GM19467 (cell line): ENCODE data around the gene MADD.

ENCODE experiments used
- ATAC-seq: cut with Tn5 transposase; IDR thresholded peaks from one replicate; pipeline ENCODE4 v1.9.1; 2021; ENCODE audit warnings: mild to moderate bottlenecking, moderate library complexity; ENCODE audit not compliant: unreplicated experiment

Gene MADD

GRCh38 chr11:47249378-47249715 lies 20.6 kb upstream of the MADD start:
- no peak for ATAC-seq

GRCh38 chr11:47251751-47252150 lies 18.2 kb upstream of the MADD start:
- ATAC-seq, result no peak

DNA sequence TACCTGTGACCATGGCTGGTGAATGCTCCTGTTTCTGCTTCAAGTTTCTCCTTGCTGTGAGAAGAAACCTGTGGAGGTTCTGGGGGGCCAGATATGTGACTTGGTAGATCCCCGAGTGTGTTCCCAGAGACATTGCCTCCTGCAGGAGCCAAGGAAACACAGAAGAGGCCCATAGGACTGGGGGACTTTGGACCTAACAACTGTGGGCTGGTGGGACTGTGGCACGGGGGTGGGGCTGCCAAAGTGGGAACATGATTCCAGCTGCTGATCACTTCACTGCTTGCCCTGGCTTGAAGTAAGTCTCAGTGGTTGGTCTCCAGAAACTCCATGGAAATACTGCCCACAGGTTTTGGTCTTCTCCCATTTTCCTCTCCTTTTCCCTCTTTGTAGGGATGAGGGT lies 16.3 kb upstream of the MADD start:
- ATAC-seq, result no peak

- no peak for ATAC-seq
Measured at GRCh38 chr11:47254386-47254785, 15.5 kb upstream of the MADD start.

DNA sequence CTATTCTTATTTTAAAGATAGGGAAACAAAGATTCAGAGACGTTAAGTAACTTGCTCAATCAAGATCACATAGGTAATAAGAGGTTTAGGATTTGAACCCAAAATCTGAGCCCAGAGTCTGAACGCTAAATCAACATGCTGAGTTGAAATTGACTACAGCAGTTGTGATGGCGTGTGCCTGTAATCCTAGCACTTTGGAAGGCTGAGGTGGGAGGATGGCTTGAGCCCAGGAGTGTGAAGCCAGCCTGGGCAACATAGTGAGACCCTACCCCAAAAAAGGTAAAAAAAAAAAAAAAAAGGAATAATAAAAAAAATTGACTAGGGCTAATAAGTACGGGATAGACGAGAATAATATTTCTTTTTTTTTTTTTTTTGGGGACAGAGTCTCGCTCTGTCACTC lies 13.6 kb upstream of the MADD start:
- no peak for ATAC-seq

GRCh38 chr11:47257177-47257516 lies 12.8 kb upstream of the MADD start:
- ATAC-seq, result no peak

DNA sequence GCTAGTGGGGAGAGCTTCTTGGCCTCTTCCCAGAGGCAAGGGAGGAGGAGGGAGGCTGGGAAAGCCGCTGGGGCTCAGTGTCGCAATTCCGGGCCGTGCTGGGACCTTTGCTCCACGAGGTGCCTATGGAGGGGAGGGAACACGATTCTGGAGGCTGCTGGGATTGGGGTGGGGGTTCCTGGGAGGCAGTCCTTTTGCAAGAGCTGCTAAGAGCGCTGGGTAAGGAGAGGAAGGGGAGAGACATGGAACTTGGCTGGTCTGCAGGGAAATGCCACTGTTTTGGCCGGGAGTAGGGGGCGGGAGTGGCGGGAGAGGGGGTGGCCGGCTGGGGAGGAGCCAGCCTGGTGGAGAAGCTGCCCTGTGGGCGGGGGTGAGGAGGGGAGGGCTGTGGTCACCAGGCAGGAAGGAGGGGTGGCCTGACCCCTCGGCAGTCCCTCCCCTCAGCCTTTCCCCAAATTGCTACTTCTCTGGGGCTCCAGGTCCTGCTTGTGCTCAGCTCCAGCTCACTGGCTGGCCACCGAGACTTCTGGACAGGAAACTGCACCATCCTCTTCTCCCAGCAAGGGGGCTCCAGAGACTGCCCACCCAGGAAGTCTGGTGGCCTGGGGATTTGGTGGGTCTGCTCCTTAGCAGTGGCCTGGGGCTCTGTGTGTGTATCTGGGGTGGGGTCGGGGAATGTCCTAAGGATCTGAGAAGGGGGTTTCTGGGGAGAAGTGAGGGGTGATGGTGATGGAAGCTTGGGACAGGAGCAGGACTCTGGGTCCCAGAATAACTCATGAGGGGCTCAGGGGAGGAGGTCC lies 12.2 kb upstream of the MADD start, which contains the start of gene NR1H3:
Gene NR1H3 (plus strand): TSS at position 480 of the 800 bp plus-strand sequence. CDS start 1,221 bp downstream, outside the sequence.
- ATAC-seq, result no peak

- no peak for ATAC-seq
Measured at GRCh38 chr11:47258317-47258902, 11.5 kb upstream of the MADD start.

GRCh38 chr11:47259232-47259977 lies 10.5 kb upstream of the MADD start:
- ATAC-seq, result no peak

GRCh38 chr11:47260366-47260765 lies 9.6 kb upstream of the MADD start:
- no peak for ATAC-seq

- ATAC-seq, result no peak
Measured at GRCh38 chr11:47261291-47261800, 8.6 kb upstream of the MADD start.

GRCh38 chr11:47264119-47264518 lies 5.8 kb upstream of the MADD start:
- ATAC-seq, result no peak

DNA sequence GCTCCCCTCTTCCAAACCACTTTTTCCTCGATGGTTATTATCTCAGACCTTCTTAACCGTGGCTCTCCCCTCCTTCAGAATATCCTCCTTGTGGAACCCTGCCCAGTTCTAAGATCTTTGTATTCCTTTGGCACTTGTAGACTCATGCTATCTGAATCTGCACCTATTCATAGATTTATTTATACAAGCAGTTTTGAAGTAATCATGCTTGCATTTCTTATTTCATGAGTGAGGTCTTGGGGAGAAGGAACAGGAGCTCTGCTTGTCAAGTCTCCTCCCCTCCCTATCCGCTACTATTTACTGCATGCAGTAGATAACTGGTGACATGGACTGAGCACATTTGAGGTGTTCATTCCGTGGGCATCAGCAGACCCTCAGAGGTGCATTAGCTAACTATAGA lies 5.4 kb upstream of the MADD start:
- no peak for ATAC-seq

- ATAC-seq, result no peak
Measured at GRCh38 chr11:47267876-47268275, 2.1 kb upstream of the MADD start.

GRCh38 chr11:47268448-47269001 lies 1.4 kb upstream of the MADD start:
- ATAC-seq, result no peak

DNA sequence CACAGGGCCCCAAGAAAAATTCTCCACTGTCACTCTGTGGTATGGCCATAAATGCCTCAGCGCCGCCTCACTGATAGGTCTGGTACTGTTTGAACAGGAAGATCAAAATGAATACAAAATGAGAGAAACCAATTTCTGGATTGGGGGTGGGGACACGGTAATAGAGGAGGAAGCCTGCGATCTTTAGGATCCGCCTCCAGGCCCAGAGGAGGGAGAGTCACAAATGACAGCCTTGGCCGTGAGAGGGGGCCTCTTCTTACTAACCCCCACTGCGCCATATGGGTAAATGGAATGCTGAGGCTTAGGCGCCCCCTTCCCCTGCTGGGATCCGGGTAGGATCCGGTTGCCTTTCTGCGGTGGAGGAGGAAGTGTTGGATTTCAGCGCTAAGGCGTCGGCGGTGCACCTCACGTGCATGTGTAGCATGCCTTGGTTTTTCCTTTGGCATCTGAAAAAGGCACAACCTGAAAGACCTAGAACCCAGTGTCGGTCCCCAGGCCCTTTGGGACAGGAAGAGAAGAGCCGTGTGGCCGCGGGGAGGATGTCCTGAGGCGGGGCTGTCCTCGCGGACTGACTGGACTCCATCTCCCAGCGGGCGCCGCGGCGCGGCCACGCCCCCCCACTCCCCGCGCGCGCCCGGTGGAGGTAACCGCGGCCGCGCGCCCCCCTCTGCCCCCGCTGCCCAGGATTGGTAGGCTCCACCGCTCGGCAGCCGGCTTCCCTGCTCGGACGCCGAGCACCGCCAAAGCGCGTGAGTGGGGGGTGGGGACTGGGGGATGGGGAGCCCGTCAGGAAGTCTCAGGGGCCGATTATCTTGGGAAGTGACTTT lies 718 bp upstream of the MADD start:
- ATAC-seq, result peak; percentile 50

- ATAC-seq, result no peak
Measured at GRCh38 chr11:47270331-47271271, 668 bp downstream of the MADD start.

GRCh38 chr11:47271328-47271727 lies 1.4 kb downstream of the MADD start:
- no peak for ATAC-seq

GRCh38 chr11:47271961-47272661 lies 2.2 kb downstream of the MADD start:
- no peak for ATAC-seq
